HG02981 (cell line): Measurements from ENCODE around the gene SERPINA3.
"Not testable (repeated sequence)": the region's sequence is repeated elsewhere in the genome, so short reads cannot be mapped to it uniquely, and the experiment has no call there.

ENCODE experiments used
- ATAC-seq: cut with Tn5 transposase; IDR thresholded peaks from one replicate; pipeline ENCODE4 v1.9.1; 2021; ENCODE audit warnings: mild to moderate bottlenecking, moderate library complexity; ENCODE audit not compliant: unreplicated experiment

The SERPINA3 gene

GRCh38 chr14:94612174-94612573 is at the start of gene SERPINA3:
TSS of gene SERPINA3 (plus strand) at chr14:94612391. CDS start at chr14:94614442, 2,051 bp downstream.
- no peak for ATAC-seq

GRCh38 chr14:94562941-94563883 is 49.0 kb upstream of the SERPINA3 start:
- no peak for ATAC-seq

GRCh38 chr14:94564381-94564780 is 47.8 kb upstream of the SERPINA3 start:
- ATAC-seq = no peak

- ATAC-seq = no peak
Observed at GRCh38 chr14:94568186-94568585, 44.0 kb upstream of the SERPINA3 start.

GRCh38 chr14:94569381-94570001 is 42.7 kb upstream of the SERPINA3 start:
- ATAC-seq = no peak

GRCh38 chr14:94570002-94570400 is 42.2 kb upstream of the SERPINA3 start:
- ATAC-seq = no peak

- no peak for ATAC-seq
Observed at GRCh38 chr14:94570440-94570839, 41.8 kb upstream of the SERPINA3 start.

GRCh38 chr14:94571395-94571794 is 40.8 kb upstream of the SERPINA3 start:
- ATAC-seq = no peak

GRCh38 chr14:94571950-94572349 is 40.2 kb upstream of the SERPINA3 start:
- ATAC-seq = no peak

GRCh38 chr14:94572637-94573303 is 39.4 kb upstream of the SERPINA3 start:
- no peak for ATAC-seq

GRCh38 chr14:94573475-94574277 is 38.5 kb upstream of the SERPINA3 start:
- ATAC-seq = no peak

GRCh38 chr14:94574336-94574735 is 37.9 kb upstream of the SERPINA3 start:
- no peak for ATAC-seq

- no peak for ATAC-seq
Observed at GRCh38 chr14:94575730-94576585, 36.2 kb upstream of the SERPINA3 start.

- ATAC-seq = not testable (repeated sequence)
Observed at GRCh38 chr14:94577472-94577871, 34.7 kb upstream of the SERPINA3 start.

DNA sequence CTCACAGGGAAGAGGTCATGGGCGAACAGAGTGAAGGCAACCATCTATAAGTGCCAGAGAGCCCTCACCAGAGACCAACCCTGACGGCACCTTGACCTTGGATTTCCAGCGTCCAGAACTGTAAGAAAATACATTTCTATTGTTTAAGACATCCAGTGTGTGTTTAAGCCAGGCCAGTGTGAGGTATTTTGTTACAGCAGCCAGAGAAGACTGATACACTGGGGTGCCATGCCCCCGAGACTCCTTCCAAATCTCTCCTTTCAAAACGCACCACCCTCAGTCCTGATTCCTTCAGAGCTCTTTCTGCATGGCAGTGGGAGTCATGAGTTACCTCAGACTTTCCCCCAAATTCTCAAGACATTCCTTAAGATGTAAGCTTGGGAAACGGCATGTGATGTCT is 33.5 kb upstream of the SERPINA3 start:
- no peak for ATAC-seq

DNA sequence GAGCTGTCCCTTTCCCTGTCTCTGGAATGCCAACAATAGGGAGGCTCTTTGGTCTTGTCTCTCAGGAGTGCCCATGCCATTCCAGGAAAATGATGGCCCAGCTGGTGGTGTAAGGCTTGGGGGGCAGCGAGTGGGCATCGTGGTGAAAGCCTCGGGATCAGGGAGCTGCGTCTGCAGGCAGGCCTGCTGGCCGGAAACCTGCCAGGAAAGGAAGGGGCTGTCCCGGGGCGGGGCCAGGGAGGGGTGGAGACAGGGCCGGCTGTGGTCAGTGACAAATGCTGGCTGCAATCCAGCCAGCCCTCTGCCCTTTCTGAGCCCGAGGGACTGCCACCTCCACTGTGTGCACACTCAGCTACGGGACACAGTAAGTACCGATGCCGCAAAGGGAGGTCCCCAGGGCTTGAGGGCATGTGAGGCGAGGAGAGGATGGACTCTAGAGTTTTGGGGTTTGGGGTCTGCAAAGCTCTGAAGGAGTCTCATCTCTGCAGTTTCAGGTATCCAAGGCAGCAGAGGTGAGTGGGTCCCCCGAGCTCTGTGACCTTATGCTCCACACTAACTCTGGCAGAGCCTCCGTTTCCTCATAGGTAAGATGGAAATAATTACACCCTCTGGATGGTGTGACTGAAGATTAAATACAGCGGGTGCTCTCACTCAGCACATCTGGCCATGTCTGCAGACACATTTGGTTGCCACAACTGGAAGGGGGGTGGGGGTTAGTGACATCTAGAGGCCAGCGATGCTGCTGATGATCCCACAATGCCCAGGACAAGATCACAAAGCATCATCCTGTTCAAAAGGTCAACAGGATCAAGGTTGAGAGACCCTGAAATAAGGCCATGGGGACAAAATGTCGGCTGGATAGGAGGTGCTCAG is 30.8 kb upstream of the SERPINA3 start, which contains the start of gene SERPINA5:
SERPINA5 (plus strand) TSS at position 300 of the 873 bp plus-strand sequence. CDS start 5,937 bp downstream, outside the sequence.
- ATAC-seq = no peak

- ATAC-seq = no peak
Observed at GRCh38 chr14:94582199-94582750, 29.9 kb upstream of the SERPINA3 start.

DNA sequence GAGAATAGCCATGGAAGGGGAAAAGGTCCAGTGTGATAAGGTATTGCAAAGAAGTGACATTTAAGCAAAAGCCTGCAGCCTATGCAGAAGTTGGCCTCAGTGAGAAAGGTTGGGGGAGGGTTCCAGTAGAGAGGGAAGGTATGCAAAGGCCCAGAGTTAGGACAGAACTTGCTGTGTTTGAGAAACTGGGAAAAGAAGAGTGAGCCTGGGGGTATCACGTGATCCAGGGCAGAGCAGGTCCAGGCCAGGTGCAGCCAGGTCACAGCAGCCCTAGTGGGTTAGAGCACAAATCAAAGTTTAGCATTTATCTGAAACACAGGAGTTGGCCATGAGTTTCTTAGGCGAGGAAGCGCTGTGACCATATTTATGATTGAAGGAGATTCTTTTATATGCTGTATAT is 29.3 kb upstream of the SERPINA3 start:
- no peak for ATAC-seq
